CD4-positive, alpha-beta T cell treated with Interferon gamma for 1 hour (primary cell): ENCODE results near the gene KRTAP3-3.
"Not testable (repeated sequence)": the region's sequence is repeated elsewhere in the genome, so short reads cannot be mapped to it uniquely, and the experiment has no call there.

Experiments
- DNase-seq: peaks from one replicate; pipeline ENCODE4 v3.0.0-alpha.2; 2020

KRTAP3-3 gene

DNA sequence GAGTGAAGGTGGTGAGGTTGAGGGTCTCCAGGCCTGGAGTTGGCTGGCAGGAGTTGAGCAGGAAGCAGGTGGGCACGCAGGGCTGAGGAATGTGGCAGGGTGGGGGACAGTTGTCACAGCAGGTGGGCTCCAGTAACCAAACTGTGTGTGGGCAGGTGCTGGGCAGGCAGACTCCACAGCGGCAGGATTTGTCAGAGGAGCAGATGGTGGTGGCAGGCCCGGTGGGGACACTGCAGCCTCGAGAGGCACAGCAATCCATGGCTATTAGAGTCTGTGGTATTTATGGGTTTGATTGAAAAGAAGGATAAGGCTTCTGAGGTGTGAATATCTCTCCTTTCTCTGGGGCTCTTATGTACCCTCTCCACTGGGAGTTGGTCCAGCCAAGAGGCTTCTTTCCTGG lies at the start of gene KRTAP3-3:
TSS of gene KRTAP3-3 (minus strand) at position 326 of the 400 bp plus-strand sequence. CDS start at position 259, 67 bp downstream.
- DNase-seq: no peak

DNA sequence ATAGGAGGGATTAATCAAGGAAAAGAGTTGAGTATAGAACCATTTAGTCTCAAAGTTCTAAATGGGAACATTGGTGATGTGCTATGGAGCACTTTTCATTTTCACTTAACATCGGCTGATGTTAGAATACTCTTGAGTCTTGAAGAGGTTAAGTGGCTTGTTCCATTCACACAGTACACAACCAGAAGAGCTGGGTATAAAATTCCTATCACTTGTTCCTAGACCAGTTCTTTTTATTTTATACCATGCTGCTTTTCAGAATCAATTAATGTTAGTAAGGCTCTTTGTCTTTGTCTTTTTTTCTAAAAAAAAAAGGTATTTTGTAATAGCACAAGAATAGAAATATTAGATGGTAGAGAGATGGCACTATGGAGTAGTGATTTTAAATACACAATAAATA lies 49.0 kb upstream of the KRTAP3-3 start:
- no peak for DNase-seq

DNA sequence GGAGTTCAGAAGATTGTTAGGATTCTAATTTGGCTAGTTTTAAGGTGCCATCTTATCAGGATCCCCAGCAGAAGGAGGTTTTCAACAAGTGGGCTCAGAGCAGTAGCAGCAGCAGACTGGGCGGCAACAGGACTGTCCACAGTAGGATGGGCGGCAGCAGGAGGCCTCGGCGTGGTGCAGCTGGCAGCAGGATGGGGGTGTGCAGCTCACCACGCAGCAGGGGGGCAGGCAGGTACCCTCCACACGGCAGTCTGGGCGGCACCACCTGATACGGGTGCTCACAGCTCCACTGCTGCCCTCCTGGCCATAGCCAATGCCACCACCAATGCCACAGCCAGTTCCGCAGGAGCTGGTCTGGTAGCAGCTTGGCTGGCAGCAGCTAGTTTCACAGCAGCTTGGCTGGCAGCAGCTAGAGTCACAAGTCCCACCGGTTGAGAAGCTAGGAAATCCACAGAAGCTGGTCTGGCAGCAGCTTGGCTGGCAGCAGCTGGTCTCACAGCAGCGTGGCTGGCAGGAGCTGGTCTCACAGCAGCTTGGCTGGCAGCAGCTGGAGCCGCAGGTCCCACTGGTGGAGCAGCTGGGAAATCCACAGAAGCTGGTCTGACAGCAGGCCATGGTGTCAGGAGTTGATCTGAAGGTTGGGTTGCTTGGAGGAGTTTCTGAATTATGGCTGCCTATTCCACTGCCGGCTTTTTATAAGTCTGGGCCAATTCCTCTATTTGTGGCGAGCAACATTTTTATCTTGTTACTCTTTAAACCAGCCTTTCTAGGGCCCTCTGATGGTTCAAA lies 47.0 kb upstream of the KRTAP3-3 start, which contains the start of gene KRTAP1-1:
TSS of gene KRTAP1-1 (minus strand) at position 668 of the 789 bp plus-strand sequence. CDS start at position 615, 53 bp downstream.
- DNase-seq: not testable (repeated sequence)

DNA sequence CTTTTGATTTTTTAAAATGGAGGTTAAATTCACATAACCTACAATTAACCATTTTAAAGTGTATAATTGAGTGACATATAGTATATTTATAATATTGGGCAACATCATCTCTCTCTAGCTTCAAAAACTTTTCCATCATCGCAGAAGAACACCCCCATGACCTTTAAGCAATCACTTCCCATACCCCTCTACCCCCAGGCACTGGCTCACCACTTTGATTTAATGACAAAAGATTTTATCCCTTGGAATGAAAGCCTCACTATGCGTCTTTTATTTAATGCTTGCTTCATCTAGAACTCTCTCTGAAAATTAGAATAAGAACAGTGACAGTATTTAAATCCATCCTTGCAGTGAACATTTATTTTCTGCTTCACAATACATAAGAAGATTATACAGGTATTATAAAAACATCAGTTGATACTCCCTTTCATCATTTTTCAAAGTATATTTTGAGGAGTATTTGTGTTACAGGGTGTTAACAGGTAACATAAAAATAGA lies 43.9 kb upstream of the KRTAP3-3 start:
- no peak for DNase-seq

DNA sequence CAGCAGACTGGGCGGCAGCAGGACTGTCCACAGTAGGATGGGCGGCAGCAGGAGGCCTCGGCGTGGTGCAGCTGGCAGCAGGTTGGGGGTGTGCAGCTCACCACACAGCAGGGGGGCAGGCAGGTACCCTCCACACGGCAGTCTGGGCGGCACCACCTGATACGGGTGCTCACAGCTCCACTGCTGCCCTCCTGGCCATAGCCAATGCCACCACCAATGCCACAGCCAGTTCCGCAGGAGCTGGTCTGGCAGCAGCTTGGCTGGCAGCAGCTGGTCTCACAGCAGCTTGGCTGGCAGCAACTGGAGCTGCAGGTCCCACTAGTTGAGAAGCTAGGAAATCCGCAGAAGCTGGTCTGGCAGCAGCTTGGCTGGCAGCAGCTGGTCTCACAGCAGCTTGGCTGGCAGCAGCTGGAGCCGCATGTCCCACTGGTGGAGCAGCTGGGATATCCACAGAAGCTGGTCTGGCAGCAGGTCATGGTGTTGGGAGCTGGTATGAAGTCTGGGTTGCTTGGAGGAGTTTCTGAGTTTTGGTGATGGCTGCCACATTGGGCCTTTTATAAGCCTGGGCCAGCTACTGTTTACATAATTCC lies 40.5 kb upstream of the KRTAP3-3 start, which contains the start of gene KRTAP1-3:
TSS of gene KRTAP1-3 (minus strand) at position 529 of the 590 bp plus-strand sequence. CDS start at position 476, 53 bp downstream.
- not testable (repeated sequence) for DNase-seq

DNA sequence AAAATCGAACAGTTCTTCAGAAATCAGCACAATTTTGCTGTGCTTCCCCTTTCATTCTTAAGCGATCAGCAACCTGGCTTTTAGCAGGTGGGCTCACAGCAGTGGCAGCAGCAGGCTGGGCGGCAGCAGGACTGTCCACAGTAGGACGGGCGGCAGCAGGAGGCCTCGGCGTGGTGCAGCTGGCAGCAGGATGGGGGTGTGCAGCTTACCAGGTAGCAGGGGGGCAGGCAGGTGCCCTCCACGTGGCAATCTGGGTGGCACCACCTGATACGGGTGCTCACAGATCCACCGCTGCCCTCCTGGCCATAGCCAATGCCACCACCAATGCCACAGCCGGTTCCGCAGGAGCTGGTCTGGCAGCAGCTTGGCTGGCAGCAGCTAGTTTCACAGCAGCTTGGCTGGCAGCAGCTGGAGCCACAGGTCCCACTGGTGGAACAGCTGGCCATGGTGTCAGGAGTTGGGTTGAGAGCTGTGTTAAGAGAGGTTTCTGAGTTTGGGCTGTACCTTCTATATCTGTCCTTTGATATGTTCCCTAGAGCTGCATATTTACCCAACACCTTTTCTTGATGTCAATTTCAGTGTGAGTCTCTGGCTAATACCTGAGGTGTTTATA lies 35.8 kb upstream of the KRTAP3-3 start, which contains the start of gene KRTAP1-4:
TSS of gene KRTAP1-4 (minus strand) at position 563 of the 613 bp plus-strand sequence. CDS start at position 446, 117 bp downstream.
- DNase-seq: no peak

DNA sequence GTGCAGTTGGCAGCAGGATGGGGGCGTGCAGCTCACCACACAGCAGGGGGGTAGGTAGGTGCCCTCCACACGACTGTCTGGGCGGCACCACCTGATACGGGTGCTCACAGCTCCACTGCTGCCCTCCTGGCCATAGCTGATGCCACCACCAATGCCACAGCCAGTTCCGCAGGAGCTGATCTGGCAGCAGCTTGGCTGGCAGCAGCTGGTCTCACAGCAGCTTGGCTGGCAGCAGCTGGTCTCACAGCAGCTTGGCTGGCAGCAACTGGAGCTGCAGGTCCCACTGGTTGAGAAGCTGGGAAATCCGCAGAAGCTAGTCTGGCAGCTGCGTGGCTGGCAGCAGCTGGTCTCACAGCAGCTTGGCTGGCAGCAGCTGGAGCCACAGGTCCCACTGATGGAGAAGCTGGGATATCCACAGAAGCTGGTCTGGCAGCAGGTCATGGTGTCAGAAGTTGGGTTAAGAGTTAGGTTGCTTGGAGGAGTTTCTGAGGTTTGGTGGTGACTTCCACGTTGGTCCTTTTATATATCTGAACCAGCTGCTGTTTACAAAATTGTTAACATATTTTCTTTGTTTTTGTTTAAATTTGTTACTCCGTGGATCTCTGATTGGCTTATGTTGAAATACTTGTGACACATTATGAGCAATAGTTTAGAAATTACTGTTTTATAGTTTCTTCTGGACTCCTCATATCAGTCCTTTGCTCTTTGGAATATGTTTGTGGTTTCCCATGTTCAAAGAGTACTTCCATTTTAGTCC lies 32.9 kb upstream of the KRTAP3-3 start, which contains the start of gene KRTAP1-5:
TSS of gene KRTAP1-5 (minus strand) at position 494 of the 757 bp plus-strand sequence. CDS start at position 441, 53 bp downstream.
- no peak for DNase-seq

DNA sequence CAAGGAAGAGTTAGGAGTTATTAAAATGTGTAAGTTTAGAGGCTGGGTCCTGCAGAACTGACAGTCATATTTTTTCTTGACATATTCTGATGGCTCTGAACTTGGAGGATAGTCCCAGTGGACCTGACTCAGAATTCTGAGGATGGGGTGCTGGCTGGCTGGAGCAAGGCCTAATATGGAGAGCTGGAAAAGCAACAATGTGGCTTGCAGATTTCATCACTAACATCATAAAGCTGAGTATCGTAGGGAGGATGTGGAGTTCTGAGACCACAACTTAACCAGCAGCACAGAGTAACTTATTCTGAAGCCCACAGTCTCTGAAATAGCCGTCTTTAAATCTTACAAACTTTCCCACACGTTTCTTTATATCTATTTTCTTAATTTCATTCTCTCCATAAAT lies 30.7 kb upstream of the KRTAP3-3 start:
- no peak for DNase-seq

DNA sequence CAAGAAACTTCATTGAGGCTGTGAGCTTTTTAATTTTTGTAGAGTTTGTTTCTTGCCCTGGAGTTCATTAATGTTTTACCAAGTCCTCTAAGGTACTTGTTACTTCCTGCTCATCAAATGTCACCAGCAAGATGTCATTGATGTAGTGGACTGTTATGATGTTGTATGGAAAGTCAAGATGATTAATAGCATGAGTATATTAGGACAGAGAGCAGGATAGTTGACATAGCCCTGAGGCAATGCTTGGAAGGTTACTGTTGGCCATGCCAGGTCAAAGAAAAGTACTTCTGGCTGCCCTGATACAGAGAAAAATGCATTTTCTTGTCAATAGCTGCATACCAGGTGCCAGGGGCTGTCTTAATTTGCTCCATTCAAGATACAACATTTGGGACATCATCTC lies 26.4 kb upstream of the KRTAP3-3 start:
- DNase-seq: no peak

DNA sequence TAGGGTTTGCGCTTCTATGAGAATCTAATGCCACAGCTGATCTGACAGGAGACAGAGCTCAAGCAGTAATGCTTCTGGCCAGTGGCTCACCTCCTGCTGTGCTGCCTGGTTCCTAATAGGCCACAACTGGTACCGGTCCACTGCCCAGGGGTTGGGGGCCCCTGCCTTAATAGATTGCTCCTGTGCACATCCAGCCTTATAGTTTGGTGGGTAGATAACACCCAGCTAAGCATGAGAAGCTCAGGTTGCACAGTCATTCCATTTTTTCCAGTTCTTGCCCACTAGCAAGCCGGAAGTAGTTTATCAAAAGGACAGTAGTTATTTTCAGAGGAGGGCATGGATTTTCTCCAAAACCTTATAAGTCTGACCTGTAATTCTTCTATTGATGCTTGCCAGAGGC lies 25.5 kb upstream of the KRTAP3-3 start:
- no peak for DNase-seq

DNA sequence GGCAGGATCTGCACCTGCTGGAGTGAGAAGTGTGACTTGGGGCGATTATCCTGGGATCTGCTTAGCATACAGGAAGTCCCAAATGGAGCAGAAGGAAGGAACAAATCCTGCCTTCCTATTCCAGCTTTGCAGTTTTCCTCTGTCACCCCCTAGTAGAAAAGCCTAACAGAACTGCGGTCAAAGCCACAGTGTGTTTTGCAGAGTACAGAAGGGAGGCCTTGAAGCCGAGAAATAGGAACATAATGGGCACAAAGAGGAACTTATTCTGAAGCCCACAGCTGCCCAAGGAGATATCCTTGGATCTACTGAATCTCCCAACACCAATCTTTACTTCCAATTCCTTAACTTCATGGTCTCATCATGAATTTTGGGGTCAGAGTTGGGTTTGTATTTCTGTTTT lies 24.6 kb upstream of the KRTAP3-3 start:
- no peak for DNase-seq

DNA sequence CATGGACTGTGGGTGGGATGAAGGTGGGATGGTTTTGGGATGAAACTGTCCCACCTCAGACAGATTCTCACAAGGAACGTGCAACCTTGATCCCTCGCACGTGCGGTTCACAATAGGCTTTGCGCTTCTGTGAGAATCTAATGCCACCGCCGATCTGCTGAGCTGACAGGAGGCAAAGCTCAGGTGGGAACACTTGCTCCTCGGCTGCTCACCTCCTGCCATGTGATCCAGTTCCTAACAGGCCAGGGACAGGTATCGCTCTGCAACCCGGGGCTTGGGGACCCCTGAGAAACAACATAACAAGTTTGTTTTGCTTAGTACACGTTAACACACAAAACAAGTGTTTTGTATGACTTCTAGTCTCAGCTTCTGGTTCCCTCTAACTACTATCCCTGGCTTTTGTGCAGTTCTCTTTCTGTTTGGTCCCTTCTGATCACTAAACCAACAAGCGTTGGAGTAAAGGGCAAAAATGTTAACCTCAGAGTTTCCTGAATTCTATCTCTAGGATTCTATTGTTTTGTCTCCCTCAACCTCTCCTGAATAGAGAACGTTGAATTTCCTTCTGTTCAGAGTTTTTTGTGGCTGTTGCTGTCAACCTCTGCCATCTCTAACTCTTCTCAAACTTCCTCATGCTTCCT lies 22.7 kb upstream of the KRTAP3-3 start:
- DNase-seq: no peak

DNA sequence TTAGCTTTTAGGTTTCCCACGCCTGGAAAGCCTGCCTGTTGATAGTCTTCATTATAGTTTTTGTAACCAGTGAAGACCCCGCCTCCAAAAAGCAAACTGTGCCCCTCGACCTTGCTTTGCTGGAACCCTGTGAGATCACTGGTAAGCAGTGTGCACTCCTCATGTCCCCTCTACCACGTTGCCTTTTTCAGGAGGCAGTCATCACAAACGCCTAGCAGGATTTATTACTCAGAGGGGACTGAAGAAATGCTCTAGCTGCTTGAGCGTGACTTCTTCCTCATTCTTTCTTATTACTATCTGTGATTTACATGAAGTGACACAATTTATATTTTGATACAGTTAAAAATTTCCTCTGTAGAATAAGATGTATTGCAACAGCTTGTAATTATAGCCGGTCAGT lies 21.5 kb upstream of the KRTAP3-3 start:
- no peak for DNase-seq

DNA sequence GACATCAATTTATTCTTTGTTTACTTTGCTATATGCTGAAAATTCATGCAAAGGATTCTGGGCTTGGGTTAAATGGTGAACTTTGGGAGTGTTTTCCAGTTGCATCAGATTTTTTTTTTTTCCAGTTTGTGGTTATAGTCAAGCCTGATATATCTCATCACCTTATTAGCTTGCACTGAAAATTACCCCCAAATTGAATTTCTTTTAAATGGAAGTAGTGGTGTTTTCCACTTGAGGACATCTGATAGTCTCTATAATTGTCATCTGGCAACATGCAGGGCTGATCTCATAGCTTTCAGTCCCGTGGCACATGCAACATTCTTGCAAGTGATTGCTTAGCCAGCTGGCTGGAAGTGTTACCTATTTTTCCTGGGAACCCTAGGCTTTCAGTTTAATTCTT lies 19.6 kb upstream of the KRTAP3-3 start:
- DNase-seq: no peak

DNA sequence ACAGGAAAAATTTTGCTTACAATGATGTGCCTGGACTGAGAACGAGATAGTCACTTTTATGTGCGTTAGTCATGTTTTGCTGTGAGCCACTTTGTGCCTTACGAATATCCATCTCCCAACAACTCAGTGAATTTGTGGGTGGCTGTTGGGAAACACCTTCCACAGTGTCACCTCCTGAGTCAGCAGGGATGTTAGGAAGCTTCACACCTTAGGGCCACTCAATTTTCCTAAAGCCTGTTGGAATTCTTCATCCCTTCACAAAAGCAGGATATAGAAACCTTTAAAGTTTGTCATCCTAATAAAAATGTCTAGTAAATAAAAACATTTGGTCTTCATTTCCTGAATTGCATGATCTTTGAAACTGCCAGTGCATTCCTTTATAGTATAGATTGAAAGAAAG lies 19.2 kb upstream of the KRTAP3-3 start:
- no peak for DNase-seq

DNA sequence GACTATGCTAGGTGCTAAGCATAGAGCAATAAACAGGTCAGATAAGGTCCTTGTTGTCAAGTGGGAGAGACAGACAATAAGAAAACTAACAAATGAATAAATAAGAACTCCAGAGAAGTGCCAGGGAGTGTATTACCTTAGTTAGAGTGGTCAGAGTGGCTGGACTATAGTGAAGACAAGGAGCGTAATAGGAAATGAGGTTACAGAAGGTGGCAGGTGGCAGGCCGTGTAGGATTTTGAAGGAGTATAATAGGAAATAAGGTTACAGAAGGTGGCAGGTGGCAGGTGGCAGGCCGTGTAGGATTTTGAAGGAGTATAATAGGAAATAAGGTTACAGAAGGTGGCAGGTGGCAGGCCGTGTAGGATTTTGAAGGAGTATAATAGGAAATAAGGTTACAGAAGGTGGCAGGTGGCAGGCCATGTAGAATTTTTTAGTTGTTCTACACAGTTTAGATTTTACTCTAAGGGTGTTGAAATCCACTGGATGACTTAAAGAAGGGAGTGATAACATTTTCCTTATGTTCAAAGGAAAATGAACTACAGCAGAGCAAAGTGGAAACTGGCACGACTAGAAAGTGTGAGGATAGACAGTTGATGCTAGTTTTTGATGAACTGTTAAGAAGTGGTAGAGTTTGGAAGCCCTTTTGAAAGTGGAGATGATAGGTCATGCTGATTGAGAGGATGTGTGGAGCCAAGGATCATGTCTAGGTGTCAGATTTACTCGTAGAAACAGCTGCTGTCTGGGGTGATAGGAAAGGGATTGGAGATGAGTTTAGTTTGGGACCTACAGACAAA lies 18.6 kb upstream of the KRTAP3-3 start:
- DNase-seq: no peak

DNA sequence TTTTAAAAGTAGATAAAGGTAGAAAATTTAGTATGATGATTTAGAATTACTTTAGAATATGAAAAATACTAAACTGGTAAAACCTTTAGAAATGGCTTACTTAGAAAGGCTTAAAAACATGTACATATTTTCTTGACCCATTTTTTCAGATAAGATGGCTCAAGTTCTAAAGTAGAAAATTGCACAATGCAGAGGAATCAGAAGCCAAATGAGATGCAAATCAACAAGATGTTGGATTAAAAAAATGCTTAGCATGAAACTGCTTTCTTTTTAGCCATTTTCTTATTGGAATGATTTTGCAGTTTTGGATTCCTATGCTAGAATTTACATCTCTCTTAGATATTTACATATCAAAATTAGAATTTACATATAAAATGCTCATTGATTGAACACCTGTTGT lies 16.5 kb upstream of the KRTAP3-3 start:
- no peak for DNase-seq

DNA sequence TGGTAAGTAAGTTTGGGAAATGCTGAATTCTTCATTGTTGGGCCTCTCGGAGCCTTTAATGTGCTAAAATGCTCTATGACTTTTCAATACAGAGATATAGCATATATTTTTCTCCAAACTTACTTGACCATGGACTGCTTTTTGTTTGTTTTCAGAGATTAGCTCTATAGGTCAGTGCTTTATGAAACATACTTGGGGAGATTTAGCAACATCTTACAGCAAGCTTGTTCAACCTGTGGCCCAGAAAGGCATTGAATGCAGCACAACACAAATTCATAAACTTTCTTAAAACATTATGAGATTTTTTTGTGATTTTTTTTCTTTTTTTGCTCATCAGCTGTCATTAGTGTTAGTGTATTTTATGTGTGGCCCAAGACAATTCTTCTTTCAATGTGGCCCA lies 16.0 kb upstream of the KRTAP3-3 start:
- no peak for DNase-seq

DNA sequence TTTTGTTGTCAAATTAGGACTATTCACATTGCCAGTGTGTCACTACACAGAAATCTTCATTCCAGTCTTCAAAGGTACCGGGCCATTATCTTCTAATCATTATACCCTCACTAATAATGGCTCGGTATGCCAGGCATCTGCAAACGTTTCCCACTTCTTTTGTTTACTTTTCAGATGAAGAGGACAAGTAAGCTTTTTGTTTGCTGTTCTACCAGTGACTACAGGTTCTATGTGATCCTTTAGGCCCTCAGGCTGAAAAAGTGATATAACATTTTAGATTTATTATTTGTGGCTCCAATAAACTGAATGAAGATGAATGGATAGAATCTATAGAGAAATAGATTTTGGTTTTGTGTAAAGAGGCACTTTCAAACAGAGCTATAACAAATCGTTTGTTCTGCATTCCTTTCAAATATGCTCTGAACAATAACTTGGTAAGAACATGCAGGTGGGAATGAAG lies 15.4 kb upstream of the KRTAP3-3 start:
- no peak for DNase-seq

DNA sequence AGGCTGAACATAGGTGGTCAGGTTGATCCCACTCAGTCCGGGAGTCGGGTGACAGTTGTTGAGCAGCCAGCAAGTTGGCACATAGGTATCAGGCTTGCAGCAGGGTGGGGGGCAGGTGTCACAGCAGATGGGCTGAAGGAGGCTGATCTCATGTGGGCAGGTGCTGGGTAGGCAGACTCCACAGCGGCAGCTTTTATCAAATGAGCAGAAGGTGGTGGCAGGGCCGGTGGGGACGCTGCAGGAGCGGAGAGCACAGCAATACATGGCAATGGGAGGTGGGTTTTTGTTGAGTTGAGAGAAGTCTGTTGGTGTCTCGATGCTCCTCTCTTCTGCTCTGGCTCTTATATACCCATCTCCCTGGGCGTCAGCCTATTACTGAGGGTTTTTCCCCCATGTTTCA lies 14.8 kb upstream of the KRTAP3-3 start, which contains the start of gene KRTAP3-1:
TSS of gene KRTAP3-1 (minus strand) at position 318 of the 400 bp plus-strand sequence. CDS start at position 264, 54 bp downstream.
- DNase-seq: no peak

DNA sequence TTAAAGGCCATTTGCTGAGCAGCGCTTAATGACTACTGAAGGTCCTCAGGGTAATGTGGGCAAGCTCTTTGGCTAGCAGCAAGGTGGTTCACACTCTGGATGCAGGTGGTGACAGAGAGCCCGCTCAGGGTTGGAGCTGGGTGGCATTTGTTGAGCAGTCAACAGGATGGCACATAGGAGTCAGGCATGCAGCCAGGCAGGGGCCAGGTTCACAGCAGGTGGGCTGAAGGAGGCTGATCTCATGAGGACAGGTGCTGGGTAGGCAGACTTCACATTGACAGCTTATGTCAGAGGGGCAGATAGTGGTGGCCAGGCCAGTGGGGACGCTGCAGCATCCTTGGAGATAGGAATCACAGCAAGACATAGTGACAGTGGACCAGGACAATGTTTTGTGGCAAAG lies 10.4 kb upstream of the KRTAP3-3 start:
- no peak for DNase-seq
